Measurements from ENCODE around the gene PRR22.

PRR22 gene

GRCh38 chr19:5811117-5811516 lies 26.6 kb upstream of the PRR22 start:
- H3K4me1 ChIP-seq (ENCODE audit: control insufficient read depth, insufficient read depth, low read length), result no peaks in the 10 kb centered on the region
- no peak for DNase-seq (ENCODE audit: low read depth, low spot score)
- no CpG with 5 or more reads among the region's 4 CpGs for WGBS (ENCODE audit: insufficient coverage, insufficient read length)
- H3K4me3 ChIP-seq (ENCODE audit: low read length), result no peak overlapping the region
- no peaks in the 10 kb centered on the region; the same call in 1 of the 2 replicates for H3K27me3 ChIP-seq (ENCODE audit: control insufficient read depth, insufficient read depth, low read length)
- H3K36me3 ChIP-seq (ENCODE audit: control insufficient read depth, insufficient read depth, low read length), result no peaks in the 10 kb centered on the region
- no peaks in the 10 kb centered on the region for H3K9me3 ChIP-seq (ENCODE audit: control insufficient read depth, insufficient read depth, low read length)
- H3K27ac ChIP-seq (ENCODE audit: low read length), result no peak overlapping the region

GRCh38 chr19:5809469-5809868 lies 24.9 kb upstream of the PRR22 start:
- no CpG with 5 or more reads among the region's 10 CpGs for WGBS (ENCODE audit: insufficient coverage, insufficient read length)
- H3K9me3 ChIP-seq (ENCODE audit: control insufficient read depth, insufficient read depth, low read length), result no peaks in the 10 kb centered on the region

GRCh38 chr19:5809053-5809452 lies 24.5 kb upstream of the PRR22 start:
- no peaks in the 10 kb centered on the region for H3K4me1 ChIP-seq (ENCODE audit: control insufficient read depth, insufficient read depth, low read length)
- H3K36me3 ChIP-seq (ENCODE audit: control insufficient read depth, insufficient read depth, low read length), result no peaks in the 10 kb centered on the region
- H3K4me3 ChIP-seq (ENCODE audit: low read length), result no peak overlapping the region
- WGBS (ENCODE audit: insufficient coverage, insufficient read length), result no CpG with 5 or more reads among the region's 9 CpGs
- no peaks in the 10 kb centered on the region for H3K9me3 ChIP-seq (ENCODE audit: control insufficient read depth, insufficient read depth, low read length)
- H3K27me3 ChIP-seq (ENCODE audit: control insufficient read depth, insufficient read depth, low read length), result no peaks in the 10 kb centered on the region; the same call in 1 of the 2 replicates
- no peak overlapping the region for H3K27ac ChIP-seq (ENCODE audit: low read length)
- no peak for DNase-seq (ENCODE audit: low read depth, low spot score)

More at GRCh38 chr19:5809469-5809868, 24.9 kb upstream of the PRR22 start:
- no peak overlapping the region for H3K27ac ChIP-seq (ENCODE audit: low read length)
- H3K4me3 ChIP-seq (ENCODE audit: low read length), result no peak overlapping the region
- H3K4me1 ChIP-seq (ENCODE audit: control insufficient read depth, insufficient read depth, low read length), result no peaks in the 10 kb centered on the region
- H3K27me3 ChIP-seq (ENCODE audit: control insufficient read depth, insufficient read depth, low read length), result no peaks in the 10 kb centered on the region; the same call in 1 of the 2 replicates
- no peak for DNase-seq (ENCODE audit: low read depth, low spot score)
- no peaks in the 10 kb centered on the region for H3K36me3 ChIP-seq (ENCODE audit: control insufficient read depth, insufficient read depth, low read length)

- H3K4me1 ChIP-seq (ENCODE audit: control insufficient read depth, insufficient read depth, low read length), result peaks cover 2% of the 10 kb centered on the region; the same call in 1 of the 2 replicates
Measured at GRCh38 chr19:5808120-5808816, 23.7 kb upstream of the PRR22 start.

GRCh38 chr19:5806905-5807304 lies 22.4 kb upstream of the PRR22 start:
- DNase-seq (ENCODE audit: low read depth, low spot score), result no peak
- Histone ChIP-seq H3K27ac (ENCODE audit: low read length) (no peak overlapping the region), H3K36me3 (ENCODE audit: control insufficient read depth, insufficient read depth, low read length) (no peaks in the 10 kb centered on the region), H3K9me3 (ENCODE audit: control insufficient read depth, insufficient read depth, low read length) (no peaks in the 10 kb centered on the region), H3K4me3 (ENCODE audit: low read length) (no peak overlapping the region), H3K27me3 (ENCODE audit: control insufficient read depth, insufficient read depth, low read length) (peaks cover 1% of the 10 kb centered on the region; the same call in 1 of the 2 replicates), H3K4me1 (ENCODE audit: control insufficient read depth, insufficient read depth, low read length) (peaks cover 2% of the 10 kb centered on the region; the same call in 1 of the 2 replicates)
- no CpG with 5 or more reads among the region's 5 CpGs for WGBS (ENCODE audit: insufficient coverage, insufficient read length)

More at GRCh38 chr19:5808120-5808816, 23.7 kb upstream of the PRR22 start:
- Histone ChIP-seq H3K27ac (ENCODE audit: low read length) (no peak overlapping the region), H3K4me3 (ENCODE audit: low read length) (no peak overlapping the region), H3K9me3 (ENCODE audit: control insufficient read depth, insufficient read depth, low read length) (no peaks in the 10 kb centered on the region), H3K36me3 (ENCODE audit: control insufficient read depth, insufficient read depth, low read length) (no peaks in the 10 kb centered on the region), H3K27me3 (ENCODE audit: control insufficient read depth, insufficient read depth, low read length) (peaks cover under 1% of the 10 kb centered on the region; the same call in 1 of the 2 replicates)
- no peak for DNase-seq (ENCODE audit: low read depth, low spot score)
- WGBS (ENCODE audit: insufficient coverage, insufficient read length), result no CpG with 5 or more reads among the region's 21 CpGs

GRCh38 chr19:5806133-5806489 lies 21.6 kb upstream of the PRR22 start:
- H3K27ac ChIP-seq (ENCODE audit: low read length), result no peak overlapping the region
- H3K36me3 ChIP-seq (ENCODE audit: control insufficient read depth, insufficient read depth, low read length), result no peaks in the 10 kb centered on the region
- peaks cover 1% of the 10 kb centered on the region; the same call in 1 of the 2 replicates for H3K27me3 ChIP-seq (ENCODE audit: control insufficient read depth, insufficient read depth, low read length)
- peaks cover 2% of the 10 kb centered on the region; the same call in 1 of the 2 replicates for H3K4me1 ChIP-seq (ENCODE audit: control insufficient read depth, insufficient read depth, low read length)
- H3K4me3 ChIP-seq (ENCODE audit: low read length), result no peak overlapping the region; the same call in 1 of the 2 replicates
- H3K9me3 ChIP-seq (ENCODE audit: control insufficient read depth, insufficient read depth, low read length), result no peaks in the 10 kb centered on the region
- no peak for DNase-seq (ENCODE audit: low read depth, low spot score)
- no CpG with 5 or more reads among the region's 6 CpGs for WGBS (ENCODE audit: insufficient coverage, insufficient read length)

GRCh38 chr19:5805462-5806132 lies 21.1 kb upstream of the PRR22 start:
- Histone ChIP-seq H3K4me3 (ENCODE audit: low read length) (peak overlapping the region; percentile 47; the same call in 1 of the 2 replicates), H3K4me1 (ENCODE audit: control insufficient read depth, insufficient read depth, low read length) (peaks cover 2% of the 10 kb centered on the region; the same call in 1 of the 2 replicates), H3K27me3 (ENCODE audit: control insufficient read depth, insufficient read depth, low read length) (peaks cover 1% of the 10 kb centered on the region; the same call in 1 of the 2 replicates), H3K36me3 (ENCODE audit: control insufficient read depth, insufficient read depth, low read length) (no peaks in the 10 kb centered on the region), H3K27ac (ENCODE audit: low read length) (no peak overlapping the region), H3K9me3 (ENCODE audit: control insufficient read depth, insufficient read depth, low read length) (no peaks in the 10 kb centered on the region)
- WGBS (ENCODE audit: insufficient coverage, insufficient read length), result no CpG with 5 or more reads among the region's 46 CpGs
- DNase-seq (ENCODE audit: low read depth, low spot score), result no peak

- no CpG with 5 or more reads among the region's 107 CpGs for WGBS (ENCODE audit: insufficient coverage, insufficient read length)
- Histone ChIP-seq H3K4me3 (ENCODE audit: low read length) (peak within 1 kb of the TSS; percentile 47; the same call in 1 of the 2 replicates), H3K27ac (ENCODE audit: low read length) (no peak within 1 kb of the TSS), H3K4me1 (ENCODE audit: control insufficient read depth, insufficient read depth, low read length) (peaks cover 2% of the 10 kb centered on the region; the same call in 1 of the 2 replicates), H3K9me3 (ENCODE audit: control insufficient read depth, insufficient read depth, low read length) (no peaks in the 10 kb centered on the region), H3K36me3 (ENCODE audit: control insufficient read depth, insufficient read depth, low read length) (no peaks in the 10 kb centered on the region), H3K27me3 (ENCODE audit: control insufficient read depth, insufficient read depth, low read length) (peaks cover 1% of the 10 kb centered on the region; the same call in 1 of the 2 replicates)
- no peak for DNase-seq (ENCODE audit: low read depth, low spot score)
Measured at GRCh38 chr19:5804516-5805461, 20.2 kb upstream of the PRR22 start, which contains the start of gene NRTN. Gene NRTN, plus strand, starts transcription at chr19:5805067. Its CDS starts 19,099 bp downstream, at chr19:5824166.

GRCh38 chr19:5803752-5804515 lies 19.4 kb upstream of the PRR22 start:
- no CpG with 5 or more reads among the region's 54 CpGs for WGBS (ENCODE audit: insufficient coverage, insufficient read length)

More at GRCh38 chr19:5803752-5804515, 19.4 kb upstream of the PRR22 start:
- Histone ChIP-seq H3K36me3 (ENCODE audit: control insufficient read depth, insufficient read depth, low read length) (no peaks in the 10 kb centered on the region), H3K9me3 (ENCODE audit: control insufficient read depth, insufficient read depth, low read length) (no peaks in the 10 kb centered on the region), H3K4me1 (ENCODE audit: control insufficient read depth, insufficient read depth, low read length) (peaks cover 2% of the 10 kb centered on the region), H3K27me3 (ENCODE audit: control insufficient read depth, insufficient read depth, low read length) (peaks cover 1% of the 10 kb centered on the region; the same call in 1 of the 2 replicates), H3K27ac (ENCODE audit: low read length) (no peak overlapping the region), H3K4me3 (ENCODE audit: low read length) (peak overlapping the region; percentile 19; the same call in 1 of the 2 replicates)
- peak; percentile 92 for DNase-seq (ENCODE audit: low read depth, low spot score)
